ENCODE data around the gene PCDHGC3.

Gene PCDHGC3

GRCh38 chr5:141476132-141476911 is 556 bp downstream of the PCDHGC3 start:
- H3K36me3 ChIP-seq (ENCODE audit: insufficient read depth, low read length), result peaks cover 6% of the 10 kb centered on the region
- no peak overlapping the region for H2AFZ ChIP-seq (ENCODE audit: low read depth, low read length)
- H3K4me1 ChIP-seq (ENCODE audit: insufficient read depth, low read length), result peaks cover 9% of the 10 kb centered on the region
- H3K9me3 ChIP-seq (ENCODE audit: low read length), result peaks cover 29% of the 10 kb centered on the region
- H3K4me3 ChIP-seq (ENCODE audit: low read length), result peak overlapping the region; percentile 45
- no peaks in the 10 kb centered on the region for H3K27me3 ChIP-seq (ENCODE audit: insufficient read depth, low read length)

- no peaks in the 10 kb centered on the region for H3K27me3 ChIP-seq (ENCODE audit: insufficient read depth, low read length)
- H2AFZ ChIP-seq (ENCODE audit: low read depth, low read length), result no peak overlapping the region
- peaks cover 6% of the 10 kb centered on the region for H3K36me3 ChIP-seq (ENCODE audit: insufficient read depth, low read length)
- peaks cover 29% of the 10 kb centered on the region for H3K9me3 ChIP-seq (ENCODE audit: low read length)
- H3K4me1 ChIP-seq (ENCODE audit: insufficient read depth, low read length), result peaks cover 9% of the 10 kb centered on the region
- no peak overlapping the region for H3K4me3 ChIP-seq (ENCODE audit: low read length)
Observed at GRCh38 chr5:141477044-141477575, 1.3 kb downstream of the PCDHGC3 start.

GRCh38 chr5:141477815-141478214 is 2.0 kb downstream of the PCDHGC3 start:
- no peak overlapping the region for H2AFZ ChIP-seq (ENCODE audit: low read depth, low read length)
- no peaks in the 10 kb centered on the region for H3K27me3 ChIP-seq (ENCODE audit: insufficient read depth, low read length)
- H3K36me3 ChIP-seq (ENCODE audit: insufficient read depth, low read length), result peaks cover 6% of the 10 kb centered on the region
- H3K4me1 ChIP-seq (ENCODE audit: insufficient read depth, low read length), result peaks cover 9% of the 10 kb centered on the region
- no peak overlapping the region for H3K4me3 ChIP-seq (ENCODE audit: low read length)
- H3K9me3 ChIP-seq (ENCODE audit: low read length), result peaks cover 29% of the 10 kb centered on the region

GRCh38 chr5:141478321-141478945 is 2.7 kb downstream of the PCDHGC3 start:
- H3K4me3 ChIP-seq (ENCODE audit: low read length), result no peak overlapping the region
- no peak overlapping the region for H2AFZ ChIP-seq (ENCODE audit: low read depth, low read length)
- peaks cover 30% of the 10 kb centered on the region for H3K9me3 ChIP-seq (ENCODE audit: low read length)
- H3K27me3 ChIP-seq (ENCODE audit: insufficient read depth, low read length), result no peaks in the 10 kb centered on the region
- H3K4me1 ChIP-seq (ENCODE audit: insufficient read depth, low read length), result peaks cover 9% of the 10 kb centered on the region
- peaks cover 6% of the 10 kb centered on the region for H3K36me3 ChIP-seq (ENCODE audit: insufficient read depth, low read length)

GRCh38 chr5:141479776-141480175 is 4.0 kb downstream of the PCDHGC3 start:
- Histone ChIP-seq H3K27me3 (ENCODE audit: insufficient read depth, low read length) (no peaks in the 10 kb centered on the region), H2AFZ (ENCODE audit: low read depth, low read length) (no peak overlapping the region), H3K4me3 (ENCODE audit: low read length) (no peak overlapping the region), H3K36me3 (ENCODE audit: insufficient read depth, low read length) (peaks cover 6% of the 10 kb centered on the region), H3K4me1 (ENCODE audit: insufficient read depth, low read length) (no peaks in the 10 kb centered on the region), H3K9me3 (ENCODE audit: low read length) (peaks cover 32% of the 10 kb centered on the region)

- H2AFZ ChIP-seq (ENCODE audit: low read depth, low read length), result no peak overlapping the region
- H3K9me3 ChIP-seq (ENCODE audit: low read length), result peaks cover 36% of the 10 kb centered on the region
- H3K4me1 ChIP-seq (ENCODE audit: insufficient read depth, low read length), result no peaks in the 10 kb centered on the region
- peaks cover 15% of the 10 kb centered on the region for H3K36me3 ChIP-seq (ENCODE audit: insufficient read depth, low read length)
- no peaks in the 10 kb centered on the region for H3K27me3 ChIP-seq (ENCODE audit: insufficient read depth, low read length)
- H3K4me3 ChIP-seq (ENCODE audit: low read length), result peak overlapping the region; percentile 18
Observed at GRCh38 chr5:141483902-141484301, 8.1 kb downstream of the PCDHGC3 start.

GRCh38 chr5:141484310-141484640 is 8.5 kb downstream of the PCDHGC3 start:
- no peaks in the 10 kb centered on the region for H3K27me3 ChIP-seq (ENCODE audit: insufficient read depth, low read length)
- H3K4me3 ChIP-seq (ENCODE audit: low read length), result peak overlapping the region; percentile 18
- H3K9me3 ChIP-seq (ENCODE audit: low read length), result peaks cover 36% of the 10 kb centered on the region
- no peaks in the 10 kb centered on the region for H3K4me1 ChIP-seq (ENCODE audit: insufficient read depth, low read length)
- H2AFZ ChIP-seq (ENCODE audit: low read depth, low read length), result no peak overlapping the region
- H3K36me3 ChIP-seq (ENCODE audit: insufficient read depth, low read length), result peaks cover 15% of the 10 kb centered on the region

GRCh38 chr5:141484641-141485311 is 9.0 kb downstream of the PCDHGC3 start, which contains the start of gene PCDHGC4:
Gene PCDHGC4, plus strand, starts transcription at chr5:141485030. Its CDS starts 144 bp downstream, at chr5:141485174.
- Histone ChIP-seq H3K36me3 (ENCODE audit: insufficient read depth, low read length) (peaks cover 16% of the 10 kb centered on the region), H3K9me3 (ENCODE audit: low read length) (peaks cover 37% of the 10 kb centered on the region), H3K4me3 (ENCODE audit: low read length) (peak within 1 kb of the TSS; percentile 18), H3K4me1 (ENCODE audit: insufficient read depth, low read length) (no peaks in the 10 kb centered on the region), H3K27me3 (ENCODE audit: insufficient read depth, low read length) (no peaks in the 10 kb centered on the region), H2AFZ (ENCODE audit: low read depth, low read length) (no peak within 1 kb of the TSS)

GRCh38 chr5:141485321-141486055 is 9.7 kb downstream of the PCDHGC3 start:
- Histone ChIP-seq H2AFZ (ENCODE audit: low read depth, low read length) (no peak overlapping the region), H3K4me3 (ENCODE audit: low read length) (no peak overlapping the region), H3K36me3 (ENCODE audit: insufficient read depth, low read length) (peaks cover 23% of the 10 kb centered on the region), H3K4me1 (ENCODE audit: insufficient read depth, low read length) (no peaks in the 10 kb centered on the region), H3K9me3 (ENCODE audit: low read length) (peaks cover 41% of the 10 kb centered on the region), H3K27me3 (ENCODE audit: insufficient read depth, low read length) (no peaks in the 10 kb centered on the region)

- Histone ChIP-seq H3K4me3 (ENCODE audit: low read length) (no peak overlapping the region), H3K27me3 (ENCODE audit: insufficient read depth, low read length) (no peaks in the 10 kb centered on the region), H3K4me1 (ENCODE audit: insufficient read depth, low read length) (no peaks in the 10 kb centered on the region), H3K9me3 (ENCODE audit: low read length) (peaks cover 47% of the 10 kb centered on the region), H3K36me3 (ENCODE audit: insufficient read depth, low read length) (peaks cover 28% of the 10 kb centered on the region), H2AFZ (ENCODE audit: low read depth, low read length) (no peak overlapping the region)
Observed at GRCh38 chr5:141486091-141486490, 10.3 kb downstream of the PCDHGC3 start.

- peaks cover 32% of the 10 kb centered on the region for H3K36me3 ChIP-seq (ENCODE audit: insufficient read depth, low read length)
- H3K9me3 ChIP-seq (ENCODE audit: low read length), result peaks cover 54% of the 10 kb centered on the region
- no peaks in the 10 kb centered on the region for H3K27me3 ChIP-seq (ENCODE audit: insufficient read depth, low read length)
- H3K4me3 ChIP-seq (ENCODE audit: low read length), result no peak overlapping the region
- no peak overlapping the region for H2AFZ ChIP-seq (ENCODE audit: low read depth, low read length)
- H3K4me1 ChIP-seq (ENCODE audit: insufficient read depth, low read length), result no peaks in the 10 kb centered on the region
Observed at GRCh38 chr5:141487131-141487530, 11.4 kb downstream of the PCDHGC3 start.

GRCh38 chr5:141488591-141489561 is 13.1 kb downstream of the PCDHGC3 start, which contains the start of gene PCDHGC5:
Gene PCDHGC5, plus strand, starts transcription at chr5:141489081. Its CDS starts 160 bp downstream, at chr5:141489241.
- Histone ChIP-seq H3K36me3 (ENCODE audit: insufficient read depth, low read length) (peaks cover 32% of the 10 kb centered on the region), H3K9me3 (ENCODE audit: low read length) (peaks cover 56% of the 10 kb centered on the region), H3K4me1 (ENCODE audit: insufficient read depth, low read length) (peaks cover under 1% of the 10 kb centered on the region), H3K4me3 (ENCODE audit: low read length) (no peak within 1 kb of the TSS), H3K27me3 (ENCODE audit: insufficient read depth, low read length) (no peaks in the 10 kb centered on the region), H2AFZ (ENCODE audit: low read depth, low read length) (no peak within 1 kb of the TSS)
